GM12878 (cell line): Measurements from ENCODE around the gene LTK. TPM values are rescaled to one million over a fixed set of nuclear protein-coding genes. Genes with fewer than 3 reads are reported as not detected.

Source experiments
- ATAC-seq: fragments of 200-7000 bp; cut with Tn5 transposase; 3 replicates; pipeline ENCODE4 v1.9.1; 2020; ENCODE audit warnings: mild to moderate bottlenecking, moderate library complexity
- BruUV-seq: library from RNA; stranded (reverse); fragments of 400-500 nt; replicated peaks from 2 replicates; lab custom pipeline; 2021; lab: Mats Ljungman, UMichigan
- CTCF ChIA-PET: fragments of 300-600 bp; sonication (Branson Sonifier 250); formaldehyde crosslinking; extraction: SDS; loops from one replicate; lab custom pipeline; 2021; ENCODE audit warnings: inconsistent platforms; lab: Yijun Ruan, JAX
- POLR2A ChIA-PET: fragments of 350-600 bp; formaldehyde crosslinking; extraction: SDS; loops from one replicate; lab custom pipeline; 2021; ENCODE audit warnings: inconsistent platforms; lab: Charles Lee
- RAD21 ChIA-PET: fragments of 300-600 bp; sonication (Branson Sonifier 250); formaldehyde crosslinking; loops from one replicate; lab custom pipeline; 2023; ENCODE audit warnings: antibody characterized with exemption; ENCODE audit not compliant: unreplicated experiment; lab: Charles Lee
- SMC1A ChIA-PET: fragments of 300-600 bp; sonication (Branson Sonifier 250); formaldehyde crosslinking; loops from one replicate; lab custom pipeline; 2023; ENCODE audit not compliant: unreplicated experiment, uncharacterized antibody; lab: Charles Lee
- DNase-seq: peaks from one replicate; pipeline ENCODE4 v3.0.0-alpha.2; 2011; ENCODE audit warnings: low read depth, low spot score
- FAIRE-seq: peaks from 3 replicates; lab custom pipeline; 2011; peaks lifted over from hg19 to GRCh38; lab: Jason Lieb, UNC
- H2AFZ ChIP-seq: 2 replicates; pipeline ENCODE4 v1.6.0; 2011; ENCODE audit warnings: low read depth, low read length, control low read depth; ENCODE audit not compliant: control insufficient read depth
- H3K27ac ChIP-seq: 2 replicates; pipeline ENCODE4 v1.5.1; 2011; ENCODE audit warnings: control low read depth; ENCODE audit not compliant: control insufficient read depth, insufficient read depth
- H3K27me3 ChIP-seq, 2 experiments: replicated peaks in 1 of 2; 2 replicates each; pipeline versions ENCODE4 v1.6.0 to v1.6.1; 2011; ENCODE audit warnings: low read length in 1 of 2; ENCODE audit not compliant: control insufficient read depth in 2 of 2, insufficient read depth in 2 of 2
- H3K36me3 ChIP-seq, 2 experiments: 2 replicates each; pipeline ENCODE4 v1.5.1; 2011; ENCODE audit warnings: low read length in 1 of 2; ENCODE audit not compliant: control insufficient read depth in 2 of 2, insufficient read depth in 2 of 2
- H3K4me1 ChIP-seq: 2 replicates; pipeline ENCODE4 v1.6.1; 2011; ENCODE audit warnings: mild to moderate bottlenecking, low read length, moderate library complexity, mixed read lengths; ENCODE audit not compliant: control insufficient read depth, insufficient read depth
- H3K4me2 ChIP-seq: 2 replicates; pipeline ENCODE4 v1.6.0; 2011; ENCODE audit warnings: control low read depth; ENCODE audit not compliant: control insufficient read depth, insufficient read depth
- H3K4me3 ChIP-seq: fragments of 200-600 bp; sonication (generic); 2 replicates; pipeline ENCODE4 v1.5.1; 2016
- H3K79me2 ChIP-seq: 2 replicates; pipeline ENCODE4 v1.6.0; 2011; ENCODE audit warnings: low read length; ENCODE audit not compliant: control insufficient read depth, insufficient read depth
- H3K9ac ChIP-seq: 2 replicates; pipeline ENCODE4 v1.8.0; 2011; ENCODE audit warnings: low read length, control low read depth, mixed read lengths; ENCODE audit not compliant: control insufficient read depth, insufficient read depth
- H3K9me3 ChIP-seq: replicated peaks from 3 replicates; pipeline ENCODE4 v1.5.1; 2011; ENCODE audit warnings: mild to moderate bottlenecking, low read length; ENCODE audit not compliant: control insufficient read depth, insufficient read depth
- H4K20me1 ChIP-seq: 2 replicates; pipeline ENCODE4 v1.6.0; 2011; ENCODE audit not compliant: control insufficient read depth, insufficient read depth
- BCL11A ChIP-seq: IDR thresholded peaks from 2 replicates; pipeline ENCODE4 v1.6.1; 2011; ENCODE audit warnings: low read depth, low read length
- EGR1 ChIP-seq, 2 experiments: IDR thresholded peaks; 1 replicate in 1 of 2; 2 replicates in 1 of 2; pipeline ENCODE4 v1.6.1; 2011 to 2012; ENCODE audit warnings: low read depth in 2 of 2, low read length in 2 of 2, borderline replicate concordance in 1 of 2, mild to moderate bottlenecking in 1 of 2, moderate library complexity in 1 of 2
- HDAC2 ChIP-seq: fragments of 200-600 bp; sonication (generic); IDR thresholded peaks from 2 replicates; pipeline ENCODE4 v1.6.1; 2017
- NR2C1 ChIP-seq: fragments of 450-650 bp; IDR thresholded peaks from 2 replicates; pipeline ENCODE4 v1.6.1; 2017; ENCODE audit warnings: antibody characterized with exemption, mild to moderate bottlenecking, moderate library complexity
- PAX5 ChIP-seq: IDR thresholded peaks from 2 replicates; pipeline ENCODE4 v1.6.1; 2011; ENCODE audit warnings: low read depth, low read length, borderline replicate concordance
- SMC3 ChIP-seq: IDR thresholded peaks from 2 replicates; pipeline ENCODE4 v1.6.1; 2011; ENCODE audit warnings: low read length, improper control_type of control experiment, borderline replicate concordance
- SRF ChIP-seq, 2 experiments: IDR thresholded peaks; 2 replicates each; pipeline ENCODE4 v1.6.1; 2011; ENCODE audit warnings: low read depth in 2 of 2, low read length in 2 of 2, mild to moderate bottlenecking in 1 of 2, moderate library complexity in 1 of 2
- TAF1 ChIP-seq: IDR thresholded peaks from 2 replicates; pipeline ENCODE4 v1.6.1; 2011; ENCODE audit warnings: mild to moderate bottlenecking, low read depth, low read length, borderline replicate concordance
- ZNF207 ChIP-seq: fragments of 450-650 bp; IDR thresholded peaks from 2 replicates; pipeline ENCODE4 v1.6.1; 2014; ENCODE audit warnings: antibody characterized with exemption, mild to moderate bottlenecking, borderline replicate concordance
- WGBS: methylation state at CpG from one replicate; pipeline ENCODE4 v1.1.6; 2016; ENCODE audit warnings: low lambda C conversion rate; ENCODE audit not compliant: insufficient replicate concordance, insufficient coverage; ENCODE audit errors: missing lambda C conversion rate; 5-methylcytosine and 5-hydroxymethylcytosine counted together
- in situ Hi-C: fragments of 300-500 bp; cut with MboI; formaldehyde crosslinking; loops from 9 replicates; pipeline ENCODE4 v1.14.3; 2018; ENCODE audit warnings: mixed read lengths
- intact Hi-C: fragments of 100-400 bp; cut with micrococcal nuclease; formaldehyde crosslinking; loops from one replicate; pipeline ENCODE4 v1.14.2; 2022; ENCODE audit not compliant: unreplicated experiment
- polyA plus RNA-seq, 11 experiments: library from polyadenylated mRNA; depleted of rRNA in 4 of 11; unstranded in 6 of 11; stranded (reverse) in 5 of 11; fragments of >200 nt; fragmentation: Nextera tagmentation in 4 of 11; fragmentation: Illumina TruSeq in 1 of 11; extraction: Ambion mirVana in 4 of 11; extraction: Trizol in 1 of 11; gene quantifications; 1 replicate in 1 of 11; 2 replicates in 10 of 11; pipeline versions ENCODE4 v1.2.1 to v1.2.3, GENCODE V29; 2011 to 2016; ENCODE audit warnings: inconsistent platforms in 2 of 11, missing spikeins in 2 of 11, low read depth in 1 of 11
- total RNA-seq, 4 experiments: library from RNA; depleted of rRNA in 3 of 4; stranded (reverse); fragments of >200 nt in 3 of 4; fragmentation: Illumina TruSeq in 1 of 4; extraction: Trizol in 1 of 4; gene quantifications; 2 replicates each; pipeline versions ENCODE4 v1.2.1 to v1.2.3, GENCODE V29; 2013 to 2021
- TF ChIP-seq, protein P1 (sequence below): fragments of 450-650 bp; IDR thresholded peaks from 2 replicates; pipeline ENCODE4 v1.6.1; 2017; ENCODE audit warnings: borderline replicate concordance
- TF ChIP-seq, protein P2 (sequence below): IDR thresholded peaks from 2 replicates; pipeline ENCODE4 v1.6.1; 2012; ENCODE audit warnings: mild to moderate bottlenecking, low read depth, low read length

The LTK gene
- total and polyA plus RNA-seq, 10 of the 15 experiments (the other 5 are each of a cell fraction or from before 2014, with no cell fraction given): 0.07 to 0.80 (median 0.20) TPM; not detected in 1

DNA sequence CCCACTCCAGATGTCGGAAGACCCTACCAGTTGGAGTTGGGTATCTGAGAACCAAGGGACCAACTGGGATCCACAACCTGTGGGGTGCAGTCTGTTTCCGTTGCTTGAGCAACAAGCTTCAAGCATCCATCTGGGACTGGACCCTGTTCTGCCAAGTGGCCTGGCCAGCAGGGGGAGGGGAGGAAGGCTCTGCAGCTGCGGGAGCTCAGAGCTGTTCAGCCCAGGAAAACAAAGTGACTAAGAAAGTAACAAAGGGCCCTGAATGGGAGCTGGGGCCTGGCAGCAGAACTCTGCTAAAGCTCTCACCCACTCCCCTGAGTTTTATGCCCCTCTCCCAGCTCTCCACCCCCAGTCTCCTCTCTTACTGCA lies 48.1 kb upstream of the LTK start:
- BruUV-seq: no TSS peak
- H2AFZ ChIP-seq: no peak overlapping the region
- in situ Hi-C loops (no loop called here), intact Hi-C loops (no loop called here)
- H3K79me2 ChIP-seq: no peaks in the 10 kb centered on the region
- H3K27me3 ChIP-seq: peaks cover 4 to 6% of the 10 kb centered on the region in 2 experiments; a peak in 2 of 4 replicates
- no peak overlapping the region for H3K4me2 ChIP-seq
- 44% methylated on average over 3 of the region's 3 CpGs for WGBS
- DNase-seq (no peak), ATAC-seq (no peak)
- H3K9ac ChIP-seq: no peak overlapping the region
- peaks cover 8% of the 10 kb centered on the region for H3K4me1 ChIP-seq
- H3K36me3 ChIP-seq: no peaks in the 10 kb centered on the region
- SMC1A ChIA-PET: no interaction called here
- TF ChIP-seq ZNF207 (no peak), SMC3 (no peak), BCL11A (no peak), SRF (IDR thresholded peaks at IDR 0.05; ENCODE audit: low read depth in 2 of 2, low read length in 2 of 2) (no peak), PAX5 (no peak), NR2C1 (no peak), HDAC2 (no peak), TAF1 (no peak), EGR1 (IDR thresholded peaks at IDR 0.05; ENCODE audit: borderline replicate concordance in 1 of 2, low read depth in 2 of 2, low read length in 2 of 2) (no peak)
- TF ChIP-seq, protein P1, sequence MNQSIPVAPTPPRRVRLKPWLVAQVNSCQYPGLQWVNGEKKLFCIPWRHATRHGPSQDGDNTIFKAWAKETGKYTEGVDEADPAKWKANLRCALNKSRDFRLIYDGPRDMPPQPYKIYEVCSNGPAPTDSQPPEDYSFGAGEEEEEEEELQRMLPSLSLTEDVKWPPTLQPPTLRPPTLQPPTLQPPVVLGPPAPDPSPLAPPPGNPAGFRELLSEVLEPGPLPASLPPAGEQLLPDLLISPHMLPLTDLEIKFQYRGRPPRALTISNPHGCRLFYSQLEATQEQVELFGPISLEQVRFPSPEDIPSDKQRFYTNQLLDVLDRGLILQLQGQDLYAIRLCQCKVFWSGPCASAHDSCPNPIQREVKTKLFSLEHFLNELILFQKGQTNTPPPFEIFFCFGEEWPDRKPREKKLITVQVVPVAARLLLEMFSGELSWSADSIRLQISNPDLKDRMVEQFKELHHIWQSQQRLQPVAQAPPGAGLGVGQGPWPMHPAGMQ: no peak
- TF ChIP-seq, protein P2, sequence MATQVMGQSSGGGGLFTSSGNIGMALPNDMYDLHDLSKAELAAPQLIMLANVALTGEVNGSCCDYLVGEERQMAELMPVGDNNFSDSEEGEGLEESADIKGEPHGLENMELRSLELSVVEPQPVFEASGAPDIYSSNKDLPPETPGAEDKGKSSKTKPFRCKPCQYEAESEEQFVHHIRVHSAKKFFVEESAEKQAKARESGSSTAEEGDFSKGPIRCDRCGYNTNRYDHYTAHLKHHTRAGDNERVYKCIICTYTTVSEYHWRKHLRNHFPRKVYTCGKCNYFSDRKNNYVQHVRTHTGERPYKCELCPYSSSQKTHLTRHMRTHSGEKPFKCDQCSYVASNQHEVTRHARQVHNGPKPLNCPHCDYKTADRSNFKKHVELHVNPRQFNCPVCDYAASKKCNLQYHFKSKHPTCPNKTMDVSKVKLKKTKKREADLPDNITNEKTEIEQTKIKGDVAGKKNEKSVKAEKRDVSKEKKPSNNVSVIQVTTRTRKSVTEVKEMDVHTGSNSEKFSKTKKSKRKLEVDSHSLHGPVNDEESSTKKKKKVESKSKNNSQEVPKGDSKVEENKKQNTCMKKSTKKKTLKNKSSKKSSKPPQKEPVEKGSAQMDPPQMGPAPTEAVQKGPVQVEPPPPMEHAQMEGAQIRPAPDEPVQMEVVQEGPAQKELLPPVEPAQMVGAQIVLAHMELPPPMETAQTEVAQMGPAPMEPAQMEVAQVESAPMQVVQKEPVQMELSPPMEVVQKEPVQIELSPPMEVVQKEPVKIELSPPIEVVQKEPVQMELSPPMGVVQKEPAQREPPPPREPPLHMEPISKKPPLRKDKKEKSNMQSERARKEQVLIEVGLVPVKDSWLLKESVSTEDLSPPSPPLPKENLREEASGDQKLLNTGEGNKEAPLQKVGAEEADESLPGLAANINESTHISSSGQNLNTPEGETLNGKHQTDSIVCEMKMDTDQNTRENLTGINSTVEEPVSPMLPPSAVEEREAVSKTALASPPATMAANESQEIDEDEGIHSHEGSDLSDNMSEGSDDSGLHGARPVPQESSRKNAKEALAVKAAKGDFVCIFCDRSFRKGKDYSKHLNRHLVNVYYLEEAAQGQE: no peak
- TF ChIP-seq, all 136 proteins: peak for 0
- FAIRE-seq: no peak
- no peak overlapping the region for H3K27ac ChIP-seq
- ChIA-PET POLR2A (no interaction called here), CTCF (no interaction called here), RAD21 (interaction anchor here (0.7 kb wide), 1 partner anchor 105 kb away, joined by 3 read pairs; no protein-coding TSS in a partner anchor)
- no peaks in the 10 kb centered on the region for H4K20me1 ChIP-seq
- H3K4me3 ChIP-seq: no peak overlapping the region
- no peaks in the 10 kb centered on the region for H3K9me3 ChIP-seq
